ENCODE measurements around the gene ANKZF1. TPM values are rescaled to one million over a fixed set of nuclear protein-coding genes. Genes with fewer than 3 reads are reported as not detected.
A peak's percentile ranks its signal among the peaks of the same experiment; 100 is the strongest.

The ANKZF1 gene
- total and polyA plus RNA-seq, 10 of the 15 experiments (the other 5 are each of a cell fraction or from before 2014, with no cell fraction given), result 3.1 to 104 (median 35.0) TPM

- CTCF ChIA-PET, result interaction anchor here (0.6 to 3.2 kb wide), 5 partner anchors 9 to 84 kb away, joined by 3 to 14 read pairs (median 4); no protein-coding TSS in a partner anchor
- Histone ChIP-seq H3K79me2 (ENCODE audit: control insufficient read depth, insufficient read depth, low read length) (peaks cover 14% of the 10 kb centered on the region), H3K36me3 (ENCODE audit: control insufficient read depth in 2 of 2, insufficient read depth in 2 of 2, low read length in 1 of 2) (peaks cover 0 to 15% of the 10 kb centered on the region in 2 experiments; a peak in 3 of 4 replicates), H3K27me3 (replicated peaks in 1 of 2; ENCODE audit: control insufficient read depth in 2 of 2, insufficient read depth in 2 of 2, low read length in 1 of 2) (no peaks in the 10 kb centered on the region), H3K27ac (ENCODE audit: control insufficient read depth, insufficient read depth) (no peak overlapping the region), H3K9me3 (replicated peaks; ENCODE audit: control insufficient read depth, insufficient read depth, low read length) (no peaks in the 10 kb centered on the region), H2AFZ (ENCODE audit: control insufficient read depth, low read depth, low read length) (no peak overlapping the region), H3K4me1 (ENCODE audit: control insufficient read depth, insufficient read depth, low read length) (peaks cover 16% of the 10 kb centered on the region), H3K4me2 (ENCODE audit: control insufficient read depth, insufficient read depth) (no peak overlapping the region), H4K20me1 (ENCODE audit: control insufficient read depth, insufficient read depth) (no peaks in the 10 kb centered on the region; the same call in 1 of the 2 replicates), H3K4me3 (no peak overlapping the region), H3K9ac (ENCODE audit: control insufficient read depth, insufficient read depth, low read length) (no peak overlapping the region)
- intact Hi-C loops (cut with micrococcal nuclease; ENCODE audit: unreplicated experiment) (no loop called here), in situ Hi-C loops (cut with MboI) (no loop called here)
- BruUV-seq (replicated peaks), result no TSS peak
- 91% methylated on average over 6 of the region's 6 CpGs for WGBS (ENCODE audit: insufficient coverage, insufficient replicate concordance, low lambda C conversion rate, missing lambda C conversion rate)
- FAIRE-seq (no peak), ATAC-seq (no peak), DNase-seq (ENCODE audit: low read depth, low spot score) (no peak)
- RAD21 ChIA-PET (ENCODE audit: unreplicated experiment), result no interaction called here
- SMC1A ChIA-PET (ENCODE audit: uncharacterized antibody, unreplicated experiment), result no interaction called here
- POLR2A ChIA-PET, result no interaction called here
- TF ChIP-seq CEBPB (IDR thresholded peaks at IDR 0.05; ENCODE audit: borderline replicate concordance in 1 of 2, low read depth in 2 of 2, low read length in 2 of 2) (no peak), NBN (IDR thresholded peaks at IDR 0.05) (no peak), IKZF1 (conservative IDR thresholded peaks at IDR 0.05) (no peak), STAT3 (IDR thresholded peaks at IDR 0.05; ENCODE audit: low read depth, low read length) (no peak), IRF5 (IDR thresholded peaks at IDR 0.05; ENCODE audit: borderline replicate concordance) (no peak), ZNF384 (IDR thresholded peaks at IDR 0.05; ENCODE audit: borderline replicate concordance, low read depth, low read length) (no peak), NR2C2 (IDR thresholded peaks at IDR 0.05; ENCODE audit: borderline replicate concordance, control insufficient read depth, insufficient read length, low read depth) (no peak), POLR2A (IDR thresholded peaks at IDR 0.05; ENCODE audit: low read depth, low read length) (0 out of 2 replicates have a peak, but pooled peaks have one; percentile 21)
Observed at GRCh38 chr2:219214786-219215185, 14.8 kb upstream of the ANKZF1 start.
